ENCODE data around the gene AK5.

GRCh38 chr1:77543822-77544448 is 262.1 kb downstream of the AK5 start:
- TF ChIP-seq POLR2AphosphoS5 (IDR thresholded peaks at IDR 0.05): no peak
- TF ChIP-seq CTCF (IDR thresholded peaks at IDR 0.05): no peak

Measured in transverse colon (tissue), 4 donors.